ENCODE data around the gene ADGRG2. TPM values are rescaled to one million over a fixed set of nuclear protein-coding genes. Genes with fewer than 3 reads are reported as not detected.
"Not testable (repeated sequence)": the region's sequence is repeated elsewhere in the genome, so short reads cannot be mapped to it uniquely, and the experiment has no call there.

The ADGRG2 gene
- total RNA-seq, 1 experiment from 2014 or later, result 8.2 TPM

DNA sequence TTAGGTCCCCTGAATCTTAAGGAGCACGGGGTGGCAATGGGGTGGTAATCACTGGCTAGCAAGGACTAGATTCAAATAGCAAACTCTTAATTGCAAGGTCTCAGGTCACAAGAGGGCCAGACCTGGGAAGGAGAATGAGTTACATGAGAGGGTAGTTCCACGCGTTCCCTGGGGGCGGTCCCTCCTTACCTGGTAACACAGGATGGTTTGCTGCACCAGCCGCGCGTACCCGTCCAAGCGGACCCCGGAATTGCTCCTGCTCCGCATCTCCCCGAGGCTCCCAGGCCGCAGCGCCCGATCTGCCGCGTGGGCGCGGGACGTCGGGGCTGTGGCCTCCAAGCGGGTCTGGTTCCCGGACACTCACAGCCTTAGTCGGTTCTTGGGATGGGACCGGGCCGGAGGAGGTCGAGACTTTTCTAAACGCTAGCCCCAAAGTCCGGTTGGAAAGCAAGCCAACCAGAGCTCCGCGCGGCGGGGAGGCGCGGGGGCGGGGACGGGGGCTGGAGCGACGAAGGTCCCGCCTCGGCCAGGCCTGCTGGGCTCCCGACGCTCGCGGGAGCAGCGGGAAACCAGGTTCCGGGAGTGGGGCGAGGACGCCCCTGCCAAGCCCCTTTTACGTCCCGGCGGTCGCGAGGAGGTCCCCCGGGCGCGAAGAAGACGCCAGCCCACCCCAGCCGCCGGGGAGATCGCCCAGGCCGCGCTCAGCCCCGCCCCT, 138.4 kb downstream of the ADGRG2 start, which contains the start of gene PHKA2:
TSS of gene PHKA2 (minus strand) at position 449 of the 715 bp plus-strand sequence. CDS start at position 267, 182 bp downstream.
- H3K4me1 Mint-ChIP-seq, result no peaks in the 10 kb centered on the region
- ChIA-PET CTCF (interaction anchor here (1.2 kb wide), 1 partner anchor 350 kb away, joined by 5 read pairs; no protein-coding TSS in a partner anchor), POLR2A (no interaction called here)
- DNase-seq (ENCODE audit: low spot score) (peak; percentile 58), ATAC-seq (peak; percentile 37)
- H3K27ac Mint-ChIP-seq, result no peak within 1 kb of the TSS
- H3K27me3 Mint-ChIP-seq (ENCODE audit: low read depth), result no peaks in the 10 kb centered on the region
- no peaks in the 10 kb centered on the region for H3K9me3 Mint-ChIP-seq
- peak within 1 kb of the TSS; percentile 83 for H3K4me3 Mint-ChIP-seq
- no peak for TF ChIP-seq JAZF1 (CRISPR knock-in tag; IDR thresholded peaks at IDR 0.05)
- TF ChIP-seq, protein P1, sequence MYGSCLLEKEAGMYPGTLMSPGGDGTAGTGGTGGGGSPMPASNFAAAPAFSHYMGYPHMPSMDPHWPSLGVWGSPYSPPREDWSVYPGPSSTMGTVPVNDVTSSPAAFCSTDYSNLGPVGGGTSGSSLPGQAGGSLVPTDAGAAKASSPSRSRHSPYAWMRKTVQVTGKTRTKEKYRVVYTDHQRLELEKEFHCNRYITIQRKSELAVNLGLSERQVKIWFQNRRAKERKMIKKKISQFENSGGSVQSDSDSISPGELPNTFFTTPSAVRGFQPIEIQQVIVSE (CRISPR knock-in tag; IDR thresholded peaks at IDR 0.05; ENCODE audit: borderline replicate concordance), result no peak
- TF ChIP-seq, protein P2, sequence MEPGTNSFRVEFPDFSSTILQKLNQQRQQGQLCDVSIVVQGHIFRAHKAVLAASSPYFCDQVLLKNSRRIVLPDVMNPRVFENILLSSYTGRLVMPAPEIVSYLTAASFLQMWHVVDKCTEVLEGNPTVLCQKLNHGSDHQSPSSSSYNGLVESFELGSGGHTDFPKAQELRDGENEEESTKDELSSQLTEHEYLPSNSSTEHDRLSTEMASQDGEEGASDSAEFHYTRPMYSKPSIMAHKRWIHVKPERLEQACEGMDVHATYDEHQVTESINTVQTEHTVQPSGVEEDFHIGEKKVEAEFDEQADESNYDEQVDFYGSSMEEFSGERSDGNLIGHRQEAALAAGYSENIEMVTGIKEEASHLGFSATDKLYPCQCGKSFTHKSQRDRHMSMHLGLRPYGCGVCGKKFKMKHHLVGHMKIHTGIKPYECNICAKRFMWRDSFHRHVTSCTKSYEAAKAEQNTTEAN (CRISPR knock-in tag; IDR thresholded peaks at IDR 0.05), result no peak
- no peak for TF ChIP-seq SP1 (CRISPR knock-in tag; conservative IDR thresholded peaks at IDR 0.05)
- no peak for TF ChIP-seq HMGA2 (CRISPR knock-in tag; IDR thresholded peaks at IDR 0.05)
- H3K36me3 Mint-ChIP-seq, result no peaks in the 10 kb centered on the region

DNA sequence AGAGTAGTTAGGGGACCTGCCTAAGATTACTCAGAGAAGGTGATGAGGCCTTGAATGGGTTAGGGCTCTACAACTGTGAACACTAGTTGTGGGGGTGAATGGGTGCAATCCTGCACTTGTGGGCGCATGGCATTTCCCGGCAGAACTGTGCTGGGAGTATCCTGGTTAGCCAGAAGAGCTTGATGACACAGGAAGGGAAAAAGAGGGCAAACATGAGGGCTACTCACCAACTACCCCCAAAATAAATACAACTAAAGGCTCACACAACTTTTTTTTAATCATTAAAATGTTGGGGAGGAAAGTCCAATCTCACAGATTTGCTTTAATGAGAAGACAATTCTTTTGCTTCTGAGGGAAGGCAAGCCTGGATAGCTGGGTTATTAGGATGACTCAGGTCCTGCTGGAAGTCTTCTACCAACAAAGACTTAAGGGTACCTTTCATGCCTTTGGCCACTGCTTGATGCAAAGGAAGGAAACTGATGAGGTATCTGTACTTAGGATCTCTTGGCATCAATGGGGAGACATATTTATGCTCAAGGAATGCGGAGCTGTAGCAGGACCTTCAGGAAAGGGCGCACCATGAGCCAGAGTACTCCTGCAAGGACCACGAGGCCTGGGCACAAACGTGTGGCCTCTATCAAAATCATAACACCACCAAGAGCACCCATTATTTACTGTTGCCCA, 141.0 kb downstream of the ADGRG2 start:
- Mint-ChIP-seq H3K9me3 (no peaks in the 10 kb centered on the region), H3K36me3 (no peaks in the 10 kb centered on the region), H3K27ac (no peak overlapping the region), H3K4me1 (no peaks in the 10 kb centered on the region), H3K4me3 (peak overlapping the region; percentile 5; the same call in 1 of the 2 replicates), H3K27me3 (ENCODE audit: low read depth) (no peaks in the 10 kb centered on the region)
- ChIA-PET POLR2A (no interaction called here), CTCF (interaction anchor here (0.9 kb wide), 1 partner anchor 163 kb away, joined by 3 read pairs; no protein-coding TSS in a partner anchor)
- TF ChIP-seq, protein P3, sequence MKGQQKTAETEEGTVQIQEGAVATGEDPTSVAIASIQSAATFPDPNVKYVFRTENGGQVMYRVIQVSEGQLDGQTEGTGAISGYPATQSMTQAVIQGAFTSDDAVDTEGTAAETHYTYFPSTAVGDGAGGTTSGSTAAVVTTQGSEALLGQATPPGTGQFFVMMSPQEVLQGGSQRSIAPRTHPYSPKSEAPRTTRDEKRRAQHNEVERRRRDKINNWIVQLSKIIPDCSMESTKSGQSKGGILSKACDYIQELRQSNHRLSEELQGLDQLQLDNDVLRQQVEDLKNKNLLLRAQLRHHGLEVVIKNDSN (CRISPR knock-in tag; IDR thresholded peaks at IDR 0.05), result no peak
- ATAC-seq (no peak), DNase-seq (ENCODE audit: low spot score) (no peak)

DNA sequence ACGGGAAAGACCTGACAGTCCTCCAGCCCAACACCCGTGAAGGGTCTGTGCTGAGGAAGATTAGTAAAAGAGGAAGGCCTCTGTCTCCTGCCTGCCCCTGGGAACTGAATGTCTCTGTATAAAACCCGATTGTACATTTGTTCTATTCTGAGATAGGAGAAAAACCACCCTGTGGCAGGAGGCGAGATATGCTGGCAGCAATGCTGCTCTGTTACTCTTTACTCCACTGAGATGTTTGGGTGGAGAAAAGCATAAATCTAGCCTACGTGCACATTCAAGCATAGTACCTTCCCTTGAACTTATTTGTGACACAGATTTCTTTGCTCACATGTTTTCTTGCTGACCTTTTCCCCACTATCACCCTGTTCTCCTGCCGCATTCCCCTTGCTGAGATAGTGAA, 142.0 kb downstream of the ADGRG2 start:
- H3K4me1 Mint-ChIP-seq; H3K9me3 Mint-ChIP-seq; H3K4me3 Mint-ChIP-seq; ATAC-seq; DNase-seq (ENCODE audit: low spot score); H3K36me3 Mint-ChIP-seq; H3K27ac Mint-ChIP-seq; POLR2A ChIA-PET; H3K27me3 Mint-ChIP-seq (ENCODE audit: low read depth): not testable (repeated sequence)
- CTCF ChIA-PET, result interaction anchor here (0.9 kb wide), 1 partner anchor 162 kb away, joined by 3 read pairs; no protein-coding TSS in a partner anchor

DNA sequence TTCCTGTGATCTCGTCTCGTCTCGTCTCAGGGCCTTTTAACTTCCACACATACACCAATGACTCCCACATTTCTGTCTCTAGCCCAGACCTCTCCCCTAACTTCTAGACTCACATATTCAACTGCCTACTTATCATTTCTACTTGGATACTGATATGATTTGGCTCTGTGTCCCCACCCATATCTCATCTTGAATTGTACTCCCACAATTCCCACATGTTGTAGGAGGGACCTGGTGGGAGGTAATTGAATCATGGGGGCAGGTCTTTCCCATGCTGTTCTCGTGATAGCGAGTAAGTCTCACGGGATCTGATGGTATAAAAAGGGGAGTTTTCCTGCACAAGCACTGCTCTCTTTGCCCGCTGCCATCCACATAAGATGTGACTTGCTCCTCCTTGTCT, 147.3 kb downstream of the ADGRG2 start:
- Mint-ChIP-seq H3K27me3 (ENCODE audit: low read depth) (no peaks in the 10 kb centered on the region), H3K4me3 (no peak overlapping the region), H3K36me3 (no peaks in the 10 kb centered on the region; the same call in 1 of the 2 replicates), H3K27ac (no peak overlapping the region; the same call in 1 of the 2 replicates), H3K9me3 (peaks cover 6% of the 10 kb centered on the region), H3K4me1 (no peaks in the 10 kb centered on the region)
- no peak for DNase-seq (ENCODE audit: low spot score)
- ChIA-PET POLR2A (no interaction called here), CTCF (no interaction called here)
- ATAC-seq, result no peak
- no peak for TF ChIP-seq ZNF263 (CRISPR knock-in tag; IDR thresholded peaks at IDR 0.05; ENCODE audit: low read depth)
- TF ChIP-seq ETV6 (CRISPR knock-in tag; IDR thresholded peaks at IDR 0.05), result no peak
- TF ChIP-seq, protein P4, sequence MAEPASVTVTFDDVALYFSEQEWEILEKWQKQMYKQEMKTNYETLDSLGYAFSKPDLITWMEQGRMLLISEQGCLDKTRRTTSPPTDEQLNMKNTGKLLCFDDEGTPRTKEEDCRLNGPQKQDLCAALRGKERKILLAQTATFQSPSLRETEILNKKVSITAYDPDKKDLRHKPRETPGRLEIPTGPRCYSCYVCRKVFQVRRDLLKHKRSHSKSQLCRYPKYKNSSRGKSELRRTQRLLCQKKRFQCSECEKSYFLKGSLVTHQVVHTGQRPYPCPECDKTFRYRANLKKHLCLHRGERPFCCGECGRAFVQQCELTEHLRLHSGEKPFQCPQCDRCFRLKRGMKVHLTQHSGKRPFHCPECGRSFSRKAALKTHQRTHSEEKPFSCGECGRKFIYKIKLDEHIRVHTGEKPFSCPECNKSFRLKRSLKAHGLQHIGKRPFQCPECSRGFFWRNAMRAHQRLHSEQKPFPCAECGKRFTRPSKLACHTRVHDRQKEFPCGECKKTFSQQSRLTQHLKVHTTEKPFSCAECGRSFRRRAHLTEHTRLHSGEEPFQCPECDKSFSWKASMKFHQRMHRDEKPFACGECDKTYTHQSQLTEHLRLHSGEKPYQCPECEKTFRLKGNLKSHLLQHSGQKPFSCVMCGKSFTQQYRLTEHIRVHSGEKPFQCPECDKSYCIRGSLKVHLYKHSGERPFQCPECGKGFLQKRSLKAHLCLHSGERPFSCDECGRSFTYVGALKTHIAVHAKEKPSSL (CRISPR knock-in tag; conservative IDR thresholded peaks at IDR 0.05), result no peak
- TF ChIP-seq, protein P5, sequence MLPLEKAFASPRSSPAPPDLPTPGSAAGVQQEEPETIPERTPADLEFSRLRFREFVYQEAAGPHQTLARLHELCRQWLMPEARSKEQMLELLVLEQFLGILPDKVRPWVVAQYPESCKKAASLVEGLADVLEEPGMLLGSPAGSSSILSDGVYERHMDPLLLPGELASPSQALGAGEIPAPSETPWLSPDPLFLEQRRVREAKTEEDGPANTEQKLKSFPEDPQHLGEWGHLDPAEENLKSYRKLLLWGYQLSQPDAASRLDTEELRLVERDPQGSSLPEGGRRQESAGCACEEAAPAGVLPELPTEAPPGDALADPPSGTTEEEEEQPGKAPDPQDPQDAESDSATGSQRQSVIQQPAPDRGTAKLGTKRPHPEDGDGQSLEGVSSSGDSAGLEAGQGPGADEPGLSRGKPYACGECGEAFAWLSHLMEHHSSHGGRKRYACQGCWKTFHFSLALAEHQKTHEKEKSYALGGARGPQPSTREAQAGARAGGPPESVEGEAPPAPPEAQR (CRISPR knock-in tag; IDR thresholded peaks at IDR 0.05), result no peak
- no peak for TF ChIP-seq GTF2I (CRISPR knock-in tag; conservative IDR thresholded peaks at IDR 0.05)
- TF ChIP-seq, protein P6, sequence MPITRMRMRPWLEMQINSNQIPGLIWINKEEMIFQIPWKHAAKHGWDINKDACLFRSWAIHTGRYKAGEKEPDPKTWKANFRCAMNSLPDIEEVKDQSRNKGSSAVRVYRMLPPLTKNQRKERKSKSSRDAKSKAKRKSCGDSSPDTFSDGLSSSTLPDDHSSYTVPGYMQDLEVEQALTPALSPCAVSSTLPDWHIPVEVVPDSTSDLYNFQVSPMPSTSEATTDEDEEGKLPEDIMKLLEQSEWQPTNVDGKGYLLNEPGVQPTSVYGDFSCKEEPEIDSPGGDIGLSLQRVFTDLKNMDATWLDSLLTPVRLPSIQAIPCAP (CRISPR knock-in tag; IDR thresholded peaks at IDR 0.05), result no peak
- no peak for TF ChIP-seq SMAD4 (CRISPR knock-in tag; IDR thresholded peaks at IDR 0.05)
- no peak for TF ChIP-seq OVOL2 (CRISPR knock-in tag; IDR thresholded peaks at IDR 0.05; ENCODE audit: borderline replicate concordance)
- TF ChIP-seq, protein P7, sequence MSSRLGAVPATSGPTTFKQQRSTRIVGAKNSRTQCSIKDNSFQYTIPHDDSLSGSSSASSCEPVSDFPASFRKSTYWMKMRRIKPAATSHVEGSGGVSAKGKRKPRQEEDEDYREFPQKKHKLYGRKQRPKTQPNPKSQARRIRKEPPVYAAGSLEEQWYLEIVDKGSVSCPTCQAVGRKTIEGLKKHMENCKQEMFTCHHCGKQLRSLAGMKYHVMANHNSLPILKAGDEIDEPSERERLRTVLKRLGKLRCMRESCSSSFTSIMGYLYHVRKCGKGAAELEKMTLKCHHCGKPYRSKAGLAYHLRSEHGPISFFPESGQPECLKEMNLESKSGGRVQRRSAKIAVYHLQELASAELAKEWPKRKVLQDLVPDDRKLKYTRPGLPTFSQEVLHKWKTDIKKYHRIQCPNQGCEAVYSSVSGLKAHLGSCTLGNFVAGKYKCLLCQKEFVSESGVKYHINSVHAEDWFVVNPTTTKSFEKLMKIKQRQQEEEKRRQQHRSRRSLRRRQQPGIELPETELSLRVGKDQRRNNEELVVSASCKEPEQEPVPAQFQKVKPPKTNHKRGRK (CRISPR knock-in tag; IDR thresholded peaks at IDR 0.05; ENCODE audit: borderline replicate concordance), result no peak
- TF ChIP-seq CREB1 (CRISPR knock-in tag; IDR thresholded peaks at IDR 0.05), result no peak
- no peak for TF ChIP-seq CBFB (CRISPR knock-in tag; IDR thresholded peaks at IDR 0.05; ENCODE audit: low read depth)
- TF ChIP-seq NR2C2 (CRISPR knock-in tag; IDR thresholded peaks at IDR 0.05), result no peak

All from WTC11 (cell line).